LNCaP clone FGC (cell line): ENCODE data around the gene FBXW10.
"Not testable (repeated sequence)": the region's sequence is repeated elsewhere in the genome, so short reads cannot be mapped to it uniquely, and the experiment has no call there.

Source experiments
- DNase-seq: peaks from one replicate; pipeline ENCODE4 v3.0.0-alpha.2; 2011; ENCODE audit warnings: low read depth
- H3K4me3 ChIP-seq: 2 replicates; pipeline ENCODE4 v1.5.1; 2011; ENCODE audit warnings: mild to moderate bottlenecking, low read depth, low read length, control low read depth
- TF ChIP-seq, protein P1 (sequence below): IDR thresholded peaks from 2 replicates; pipeline ENCODE4 v1.5.1; 2012; ENCODE audit warnings: mild to moderate bottlenecking; ENCODE audit not compliant: control insufficient read depth, insufficient read depth; ENCODE audit errors: extremely low read depth

Gene FBXW10

DNA sequence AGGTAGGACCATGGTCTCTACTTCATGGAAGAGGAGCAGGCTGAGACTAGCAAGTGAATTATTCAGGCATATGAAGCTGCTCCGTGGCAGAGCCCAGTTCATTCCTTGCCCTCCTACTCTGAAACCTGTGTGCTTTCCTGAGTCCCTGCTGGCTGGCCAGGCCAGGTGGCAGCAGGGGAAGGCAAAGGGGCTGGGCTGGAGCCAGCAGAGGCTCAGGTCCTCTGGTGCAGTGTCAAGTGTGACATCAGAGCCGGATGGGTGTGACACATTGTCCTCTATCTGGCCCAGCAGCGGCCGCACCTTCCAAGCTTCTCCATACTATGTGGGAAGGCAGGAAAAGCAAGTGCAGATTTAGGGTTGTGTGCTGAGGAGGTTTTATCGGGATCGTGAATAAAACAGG, 2.6 kb upstream of the FBXW10 start:
- H3K4me3 ChIP-seq = not testable (repeated sequence)
- DNase-seq = peak; percentile 0

DNA sequence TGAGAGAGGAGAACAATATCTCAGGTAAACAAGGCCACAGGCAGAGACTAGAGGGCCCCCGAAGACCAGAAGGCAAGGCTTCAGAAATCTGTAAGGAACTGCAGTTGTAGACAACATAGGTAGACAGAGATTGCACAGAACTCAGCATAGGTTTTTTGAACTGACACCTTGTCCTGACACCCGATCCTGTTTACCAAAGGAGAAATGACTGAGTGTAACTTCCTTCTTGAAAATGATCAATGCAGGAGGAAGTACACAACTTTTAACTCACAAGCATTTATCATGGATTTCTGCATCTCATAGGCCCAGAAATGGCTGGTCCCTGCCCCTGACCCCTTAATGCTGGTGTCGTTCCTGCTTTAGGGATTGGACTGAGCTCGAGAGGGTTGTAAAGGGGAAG, 872 bp downstream of the FBXW10 start:
- not testable (repeated sequence) for H3K4me3 ChIP-seq, DNase-seq

DNA sequence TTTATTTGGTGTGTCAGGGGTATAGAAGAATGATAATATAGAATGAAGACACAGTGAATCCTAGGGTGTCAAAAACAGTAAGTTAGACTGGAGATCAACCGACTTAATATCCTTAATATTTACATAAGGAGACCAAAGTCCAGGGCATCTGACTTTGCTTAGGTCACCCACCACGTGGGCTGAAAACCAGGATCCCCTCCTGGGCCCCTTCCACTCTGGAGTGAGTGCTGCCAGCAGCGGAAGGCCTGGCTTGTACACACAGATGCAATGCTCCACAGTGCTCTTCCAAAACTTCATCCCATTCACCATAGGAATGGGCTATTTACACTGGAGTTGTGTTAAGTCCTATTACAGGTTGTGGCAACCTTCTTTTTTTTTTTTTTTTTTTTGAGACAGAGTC, 2.7 kb downstream of the FBXW10 start:
- not testable (repeated sequence) for H3K4me3 ChIP-seq, DNase-seq

DNA sequence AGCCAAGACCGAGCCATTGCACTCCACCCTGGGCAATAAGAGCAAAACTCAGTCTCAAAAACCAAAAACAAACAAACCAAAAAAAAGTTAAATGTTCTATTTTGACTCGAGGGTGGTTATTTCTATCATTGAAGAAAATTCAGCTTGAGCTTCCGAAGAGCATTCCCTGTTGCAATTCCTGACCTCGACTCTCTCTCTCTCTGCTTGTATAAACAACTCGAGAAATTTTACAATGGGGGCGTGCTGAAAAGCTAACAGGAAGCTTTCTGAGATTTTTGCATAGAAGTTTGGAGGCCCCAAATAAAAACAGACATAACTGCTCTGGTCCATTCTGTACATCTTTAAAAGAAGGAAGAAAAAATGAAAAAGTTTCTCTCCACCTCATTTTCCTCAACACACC, 3.6 kb downstream of the FBXW10 start:
- not testable (repeated sequence) for DNase-seq

DNA sequence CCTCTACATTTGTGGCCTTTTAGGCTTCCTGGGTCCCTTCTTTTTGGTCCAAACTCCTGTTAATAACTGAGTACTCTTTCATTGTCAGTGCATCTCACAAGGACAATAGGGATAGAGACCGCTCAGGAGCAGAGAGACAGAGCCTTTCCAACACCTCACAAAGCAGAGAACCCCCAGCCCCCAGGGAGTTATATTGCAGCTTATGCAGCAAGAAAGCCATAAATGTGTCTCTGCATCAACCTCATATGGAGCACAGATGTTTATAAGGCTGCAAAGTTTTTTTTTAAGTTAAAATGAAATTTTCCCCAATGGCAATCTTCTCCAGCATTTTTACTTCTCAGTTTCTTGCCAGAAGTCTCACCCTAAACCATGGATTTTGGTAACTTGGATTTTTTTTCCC, 6.4 kb downstream of the FBXW10 start:
- H3K4me3 ChIP-seq, DNase-seq: not testable (repeated sequence)

More for the DNA sequence above, 3.6 kb downstream of the FBXW10 start:
- not testable (repeated sequence) for H3K4me3 ChIP-seq

DNA sequence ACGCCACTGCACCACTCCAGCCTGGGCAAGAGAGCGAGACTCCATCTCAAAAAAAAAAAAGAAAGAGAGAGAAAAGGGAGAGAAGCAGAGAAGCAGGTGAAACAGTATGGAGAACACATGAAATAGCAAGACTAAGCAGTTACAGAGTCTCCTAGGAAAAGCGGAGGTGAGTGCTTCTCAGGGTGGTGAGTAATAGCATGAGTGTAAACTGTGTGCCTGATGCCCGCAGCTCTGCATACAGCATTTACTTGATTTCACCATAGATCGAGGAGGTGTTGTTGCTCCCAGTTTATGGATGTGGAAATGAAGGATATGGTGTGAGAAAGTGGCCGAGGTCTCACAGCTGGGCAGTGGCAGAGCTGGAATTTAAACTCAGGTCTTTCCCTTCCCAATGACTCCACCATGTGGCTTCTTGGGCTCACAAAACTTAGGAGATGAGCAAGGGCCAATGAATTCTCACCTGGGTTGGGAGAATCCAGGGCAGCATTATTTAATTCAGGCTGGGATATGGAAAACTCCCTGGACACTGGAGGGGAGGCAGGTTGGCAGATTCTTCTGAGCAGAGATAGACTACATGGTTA, 10.1 kb downstream of the FBXW10 start:
- not testable (repeated sequence) for H3K4me3 ChIP-seq, DNase-seq

DNA sequence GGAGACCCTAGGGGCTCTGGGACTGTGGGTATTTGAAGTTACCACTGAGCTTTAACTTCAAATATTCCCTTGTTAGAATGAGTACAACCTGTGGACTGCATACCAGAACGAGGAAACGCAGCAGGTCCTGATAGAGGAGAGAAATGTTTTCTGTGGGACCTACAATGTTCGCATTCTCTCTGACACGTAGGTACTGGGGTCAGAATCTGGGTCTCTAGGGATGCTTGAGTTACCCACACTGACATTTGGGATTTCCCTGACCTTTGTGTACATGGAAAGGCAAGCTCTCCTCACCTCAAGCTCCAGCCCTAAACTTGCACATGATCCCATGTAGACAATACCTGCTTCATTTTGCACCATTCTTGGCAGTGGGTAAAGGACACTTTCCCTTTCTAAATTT, 12.1 kb downstream of the FBXW10 start:
- not testable (repeated sequence) for DNase-seq, H3K4me3 ChIP-seq

DNA sequence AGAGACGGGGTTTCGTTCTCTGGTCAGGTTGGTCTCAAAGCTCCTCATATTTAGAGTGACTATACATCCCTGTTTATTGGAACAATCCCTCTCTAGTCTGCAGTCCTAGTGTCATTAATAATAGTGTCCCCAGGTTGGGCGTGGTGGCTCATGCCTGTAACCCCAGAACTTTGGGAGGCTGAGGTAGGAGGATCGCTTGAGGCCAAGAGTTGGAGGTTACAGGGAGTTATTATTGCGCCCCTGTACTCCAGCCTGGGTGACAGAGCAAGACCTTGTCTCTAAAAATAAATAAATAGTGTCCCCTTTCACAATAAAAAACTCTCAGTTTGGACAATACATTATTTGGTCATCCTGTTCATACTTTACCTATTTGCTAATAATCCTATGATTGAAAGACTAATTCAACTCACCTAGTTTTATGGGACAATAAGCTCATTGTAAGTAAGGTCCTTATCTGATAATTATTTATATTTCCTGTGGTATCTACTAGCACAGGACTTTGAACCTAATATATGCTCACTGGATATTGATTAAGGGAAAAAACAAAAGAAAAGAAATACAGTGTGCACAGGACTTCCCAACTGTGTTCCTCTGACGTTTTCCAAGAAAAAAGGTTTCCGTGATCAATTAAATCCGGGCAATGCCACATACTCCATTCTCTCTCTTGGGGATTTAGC, 13.7 kb downstream of the FBXW10 start:
- not testable (repeated sequence) for DNase-seq, H3K4me3 ChIP-seq

DNA sequence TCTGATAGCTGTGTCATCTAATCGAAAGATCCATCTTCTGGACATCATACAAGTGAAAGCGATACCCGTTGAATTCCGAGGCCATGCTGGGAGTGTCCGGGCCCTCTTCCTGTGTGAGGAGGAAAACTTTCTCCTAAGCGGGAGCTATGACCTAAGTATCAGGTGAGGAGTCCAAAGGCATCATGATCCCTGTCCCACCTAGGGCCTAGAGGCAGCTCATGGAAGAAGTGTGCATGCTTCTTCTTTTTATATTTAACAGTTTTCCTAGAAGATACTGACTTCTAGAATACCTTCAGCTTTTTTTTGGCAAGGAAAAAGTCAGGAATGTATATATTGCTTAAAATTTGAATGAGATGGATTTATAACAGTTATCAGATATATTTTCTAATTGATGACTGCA, 14.5 kb downstream of the FBXW10 start:
- not testable (repeated sequence) for DNase-seq, H3K4me3 ChIP-seq

DNA sequence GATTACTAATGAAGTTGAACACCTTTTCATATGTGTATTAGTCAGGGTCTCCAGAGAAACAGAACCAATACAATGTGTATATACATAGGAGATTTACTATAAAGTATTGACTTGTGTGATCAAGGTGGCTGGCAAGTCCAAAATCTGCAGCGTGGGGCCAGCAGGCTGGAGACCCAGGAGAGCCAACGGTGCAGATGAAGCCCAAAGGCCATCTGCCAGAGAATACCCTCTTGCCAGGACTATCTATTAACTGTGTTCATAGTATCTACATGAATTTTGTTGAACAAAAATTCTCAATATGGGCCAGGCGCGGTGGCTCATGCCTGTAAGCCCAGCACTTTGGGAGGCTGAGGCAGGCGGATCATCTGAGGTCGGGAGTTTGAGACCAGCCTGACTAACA, 16.4 kb downstream of the FBXW10 start:
- not testable (repeated sequence) for DNase-seq, H3K4me3 ChIP-seq

DNA sequence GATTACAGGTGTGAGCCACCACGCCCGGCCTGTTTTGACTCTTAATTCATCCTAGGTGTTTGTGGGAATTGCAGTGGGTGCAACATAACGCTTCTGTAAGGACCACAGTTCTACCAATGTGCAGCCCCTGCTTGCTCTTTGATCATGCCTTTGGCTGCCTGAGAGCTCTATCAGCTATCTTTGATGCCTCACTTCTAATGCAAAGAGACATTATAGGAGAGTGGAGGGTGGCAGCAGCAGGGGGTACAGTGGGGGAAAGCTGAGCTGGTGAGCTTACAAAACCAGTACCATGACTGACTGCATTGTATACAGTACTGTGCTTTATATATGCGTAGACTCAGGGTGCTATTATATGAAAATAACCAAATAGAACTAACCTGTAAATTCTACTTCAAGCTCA, 26.7 kb downstream of the FBXW10 start:
- H3K4me3 ChIP-seq, DNase-seq: not testable (repeated sequence)

DNA sequence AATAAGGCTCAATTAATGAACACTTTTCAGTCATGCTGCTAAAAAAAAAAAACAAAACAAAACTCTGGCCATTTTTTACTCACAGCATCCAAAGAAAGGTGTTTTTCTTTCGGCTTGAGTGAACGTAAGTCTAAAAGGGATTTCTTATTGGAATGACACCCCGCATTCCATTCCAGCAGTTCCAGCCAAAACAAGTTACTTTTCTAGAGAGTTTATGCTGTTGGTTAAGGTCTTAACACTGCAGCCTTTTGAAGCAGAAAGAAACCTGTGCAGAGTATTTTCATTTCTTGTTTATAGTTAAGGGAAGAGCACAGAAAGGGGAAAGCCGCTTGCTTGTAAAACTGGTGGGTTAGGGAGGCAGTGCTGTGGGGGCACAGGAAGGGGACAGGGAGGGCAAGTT, 27.2 kb downstream of the FBXW10 start:
- not testable (repeated sequence) for DNase-seq

DNA sequence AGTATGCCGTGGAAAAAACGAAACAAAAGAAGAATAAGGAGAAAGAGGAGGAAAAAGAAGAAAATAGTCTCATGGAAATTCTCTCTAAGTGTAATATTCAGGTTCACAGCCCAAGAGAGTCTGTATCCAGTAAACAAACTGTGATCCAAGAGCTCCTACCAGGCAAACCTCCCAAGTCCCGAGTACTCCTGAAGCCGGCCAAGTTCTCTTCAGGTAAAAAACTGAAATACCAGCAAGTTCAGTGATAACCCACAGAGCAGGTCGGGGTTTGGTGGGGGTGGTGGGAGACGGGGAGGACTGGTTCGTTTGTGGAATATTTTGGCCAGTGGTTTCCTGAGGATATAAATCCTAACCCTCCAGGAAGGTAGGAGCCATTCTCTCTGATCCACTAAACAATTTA, 28.6 kb downstream of the FBXW10 start:
- TF ChIP-seq, protein P1, sequence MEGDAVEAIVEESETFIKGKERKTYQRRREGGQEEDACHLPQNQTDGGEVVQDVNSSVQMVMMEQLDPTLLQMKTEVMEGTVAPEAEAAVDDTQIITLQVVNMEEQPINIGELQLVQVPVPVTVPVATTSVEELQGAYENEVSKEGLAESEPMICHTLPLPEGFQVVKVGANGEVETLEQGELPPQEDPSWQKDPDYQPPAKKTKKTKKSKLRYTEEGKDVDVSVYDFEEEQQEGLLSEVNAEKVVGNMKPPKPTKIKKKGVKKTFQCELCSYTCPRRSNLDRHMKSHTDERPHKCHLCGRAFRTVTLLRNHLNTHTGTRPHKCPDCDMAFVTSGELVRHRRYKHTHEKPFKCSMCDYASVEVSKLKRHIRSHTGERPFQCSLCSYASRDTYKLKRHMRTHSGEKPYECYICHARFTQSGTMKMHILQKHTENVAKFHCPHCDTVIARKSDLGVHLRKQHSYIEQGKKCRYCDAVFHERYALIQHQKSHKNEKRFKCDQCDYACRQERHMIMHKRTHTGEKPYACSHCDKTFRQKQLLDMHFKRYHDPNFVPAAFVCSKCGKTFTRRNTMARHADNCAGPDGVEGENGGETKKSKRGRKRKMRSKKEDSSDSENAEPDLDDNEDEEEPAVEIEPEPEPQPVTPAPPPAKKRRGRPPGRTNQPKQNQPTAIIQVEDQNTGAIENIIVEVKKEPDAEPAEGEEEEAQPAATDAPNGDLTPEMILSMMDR = no peak
- DNase-seq = no peak
- H3K4me3 ChIP-seq = no peak overlapping the region

More for the DNA sequence above, 27.2 kb downstream of the FBXW10 start:
- not testable (repeated sequence) for H3K4me3 ChIP-seq

DNA sequence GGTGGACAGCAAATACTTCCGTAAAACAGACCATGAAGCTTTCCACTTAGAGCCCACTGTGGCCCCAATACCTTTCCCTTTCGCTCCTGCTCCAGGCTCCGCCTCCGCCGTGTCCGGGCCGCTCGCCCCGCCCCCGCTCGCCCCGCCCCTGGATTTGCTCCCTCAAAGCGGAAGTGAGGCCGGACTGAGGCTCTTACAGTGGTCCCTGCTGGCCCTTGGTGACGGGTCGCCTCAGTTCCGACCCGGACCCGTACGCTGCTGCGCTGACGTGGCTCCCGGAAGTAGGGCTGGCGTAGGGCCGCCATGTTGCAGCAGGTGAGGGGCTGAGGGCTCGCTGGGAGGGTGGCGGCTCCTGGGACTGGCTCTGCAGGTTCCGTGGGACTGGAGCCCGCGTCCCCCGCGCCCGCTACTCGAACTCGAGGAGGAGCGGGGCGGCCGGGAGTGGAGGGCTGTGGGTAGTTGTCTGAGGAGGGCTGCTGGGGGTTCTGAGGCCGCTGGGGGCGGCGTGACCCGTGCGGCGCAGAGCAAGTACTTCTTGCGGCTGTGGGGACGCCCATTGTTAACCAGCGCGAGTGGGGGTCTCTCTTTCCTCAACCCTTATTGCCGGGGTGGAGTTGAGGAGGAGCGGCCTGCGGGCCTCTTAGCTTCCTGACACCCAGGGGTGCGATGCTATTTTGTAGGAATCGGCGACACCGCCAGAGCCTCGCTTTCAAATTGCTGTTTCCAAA, 37.3 kb downstream of the FBXW10 start, which contains the start of gene TVP23B:
TSS of gene TVP23B (plus strand) at position 193 of the 728 bp plus-strand sequence. CDS start at position 304, 111 bp downstream.
- DNase-seq = peak; percentile 82
- peak within 1 kb of the TSS; percentile 57 for H3K4me3 ChIP-seq

DNA sequence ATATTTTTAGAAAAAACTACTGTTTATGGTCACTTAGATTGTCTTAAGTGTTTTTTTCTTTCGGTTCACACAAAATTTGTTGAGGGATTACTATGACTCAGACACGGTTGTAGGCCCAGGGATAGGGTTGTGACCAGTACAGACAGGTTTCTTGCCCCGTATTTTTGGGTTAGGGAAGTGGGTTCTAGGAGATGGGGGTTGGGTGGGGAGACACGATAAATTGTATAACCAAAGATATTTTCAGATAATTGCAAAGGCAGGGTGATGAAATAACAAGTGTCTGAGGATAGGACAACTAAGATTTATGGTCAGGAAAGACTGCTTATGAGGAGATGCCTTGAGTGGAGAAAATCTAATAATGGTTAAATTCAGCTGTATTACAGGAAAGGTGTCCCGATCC, 38.0 kb downstream of the FBXW10 start:
- DNase-seq = not testable (repeated sequence)

DNA sequence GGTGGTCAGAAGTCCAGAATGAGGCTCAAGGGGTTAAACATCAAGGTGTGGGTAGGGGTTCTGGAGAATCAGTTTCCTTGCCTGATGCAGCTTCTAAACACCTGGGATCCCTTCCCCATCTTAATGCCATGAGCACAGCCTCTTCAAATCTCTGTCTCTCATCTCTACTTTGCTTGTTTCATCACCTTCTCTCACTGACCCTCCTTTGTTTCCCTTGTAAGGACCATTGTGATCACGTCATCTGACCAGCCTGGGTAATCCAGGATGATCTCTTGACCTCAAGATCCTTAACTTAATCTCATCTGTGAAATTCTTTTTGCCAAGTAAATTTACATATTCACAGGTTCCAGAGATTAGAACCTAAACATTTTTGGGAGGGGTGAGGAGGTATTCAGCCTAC, 42.1 kb downstream of the FBXW10 start:
- H3K4me3 ChIP-seq, DNase-seq: not testable (repeated sequence)

More for the DNA sequence above, 38.0 kb downstream of the FBXW10 start:
- H3K4me3 ChIP-seq = peak overlapping the region; percentile 57

DNA sequence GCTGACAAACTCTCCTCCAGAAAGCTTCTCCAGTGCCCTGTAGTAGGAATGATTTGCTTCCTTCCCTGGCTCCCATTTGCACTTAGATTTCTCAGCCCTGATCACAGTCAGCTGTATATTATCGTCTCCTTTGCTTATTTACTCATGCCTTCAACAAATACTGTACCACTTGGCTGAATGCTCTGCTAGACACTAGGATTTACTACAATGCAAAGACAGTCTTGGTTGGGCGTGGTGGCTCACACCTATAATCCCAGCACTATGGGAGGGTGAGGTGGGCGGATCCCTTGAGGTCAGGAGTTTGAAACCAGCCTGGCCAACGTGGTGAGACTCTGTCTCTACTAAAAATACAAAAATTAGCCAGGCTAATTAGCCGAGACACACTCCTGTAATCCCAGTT, 43.0 kb downstream of the FBXW10 start:
- H3K4me3 ChIP-seq, DNase-seq: not testable (repeated sequence)

DNA sequence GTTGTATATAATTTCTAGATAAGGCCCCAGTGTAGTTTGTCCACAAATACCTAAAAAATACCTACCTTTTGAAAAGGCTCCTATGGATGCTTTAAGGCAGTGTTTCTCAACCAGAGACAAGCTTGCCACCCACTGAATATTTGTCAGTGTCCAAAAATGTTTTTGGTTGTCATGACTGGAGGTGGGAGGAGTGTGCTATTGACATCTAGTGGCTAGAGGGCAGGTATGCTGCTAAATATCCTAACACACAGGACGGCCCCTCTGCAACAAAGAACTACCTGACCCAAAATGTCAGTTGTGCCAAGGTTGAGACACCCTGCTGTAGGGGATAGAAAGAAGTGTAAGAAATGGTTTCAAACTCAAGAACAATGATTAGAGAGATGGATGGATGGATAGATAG, 47.5 kb downstream of the FBXW10 start:
- DNase-seq, H3K4me3 ChIP-seq: not testable (repeated sequence)
